ENCODE results near the gene VPS13D. TPM values are rescaled to one million over a fixed set of nuclear protein-coding genes. Genes with fewer than 3 reads are reported as not detected.
A peak's percentile ranks its signal among the peaks of the same experiment; 100 is the strongest.

VPS13D gene
- total and polyA plus RNA-seq, 9 donors: 19.8 to 59.3 (median 41.8) TPM

DNA sequence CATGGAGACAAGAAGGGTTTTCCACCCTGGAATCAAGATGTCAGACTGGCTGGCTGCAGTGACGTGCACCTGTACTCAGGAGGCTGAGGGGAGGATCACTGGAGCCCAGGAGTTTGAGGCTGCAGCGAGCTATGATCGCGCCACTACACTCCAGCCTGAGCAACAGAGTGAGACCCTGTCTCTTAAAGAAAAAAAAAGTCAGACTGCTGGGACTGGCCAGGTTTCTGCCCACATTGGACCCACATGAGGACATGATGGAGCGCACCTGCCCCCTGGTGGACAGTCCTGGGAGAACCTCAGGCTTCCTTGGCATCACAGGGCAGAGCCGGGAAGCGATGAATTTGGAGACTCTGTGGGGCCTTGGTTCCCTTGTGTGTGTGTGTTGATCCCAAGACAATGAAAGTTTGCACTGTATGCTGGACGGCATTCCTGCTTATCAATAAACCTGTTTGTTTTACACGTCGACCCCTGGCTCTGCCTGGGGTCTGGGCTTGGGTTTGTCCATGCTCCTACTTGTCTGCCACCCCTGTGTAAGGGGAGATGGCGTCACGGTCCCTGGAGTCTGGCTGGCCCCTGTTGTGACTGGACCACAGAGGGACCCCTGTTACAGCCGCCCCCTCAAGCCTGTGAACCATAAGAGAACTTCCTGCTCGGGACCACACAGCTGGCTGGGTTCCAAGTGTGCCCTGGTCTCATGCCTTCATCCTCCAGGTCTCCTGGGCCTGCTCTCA, 20.9 kb upstream of the VPS13D start:
- Histone ChIP-seq H3K9me3 (no peaks in the 10 kb centered on the region), H3K27me3 (no peaks in the 10 kb centered on the region), H3K27ac (no peak overlapping the region), H3K36me3 (no peaks in the 10 kb centered on the region), H3K4me3 (no peak overlapping the region), H3K4me1 (ENCODE audit: insufficient read depth) (peaks cover 3% of the 10 kb centered on the region)
- no peak for TF ChIP-seq EP300 (IDR thresholded peaks at IDR 0.05)
- peak; percentile 29 for TF ChIP-seq POLR2A (IDR thresholded peaks at IDR 0.05)
- TF ChIP-seq, protein P1, sequence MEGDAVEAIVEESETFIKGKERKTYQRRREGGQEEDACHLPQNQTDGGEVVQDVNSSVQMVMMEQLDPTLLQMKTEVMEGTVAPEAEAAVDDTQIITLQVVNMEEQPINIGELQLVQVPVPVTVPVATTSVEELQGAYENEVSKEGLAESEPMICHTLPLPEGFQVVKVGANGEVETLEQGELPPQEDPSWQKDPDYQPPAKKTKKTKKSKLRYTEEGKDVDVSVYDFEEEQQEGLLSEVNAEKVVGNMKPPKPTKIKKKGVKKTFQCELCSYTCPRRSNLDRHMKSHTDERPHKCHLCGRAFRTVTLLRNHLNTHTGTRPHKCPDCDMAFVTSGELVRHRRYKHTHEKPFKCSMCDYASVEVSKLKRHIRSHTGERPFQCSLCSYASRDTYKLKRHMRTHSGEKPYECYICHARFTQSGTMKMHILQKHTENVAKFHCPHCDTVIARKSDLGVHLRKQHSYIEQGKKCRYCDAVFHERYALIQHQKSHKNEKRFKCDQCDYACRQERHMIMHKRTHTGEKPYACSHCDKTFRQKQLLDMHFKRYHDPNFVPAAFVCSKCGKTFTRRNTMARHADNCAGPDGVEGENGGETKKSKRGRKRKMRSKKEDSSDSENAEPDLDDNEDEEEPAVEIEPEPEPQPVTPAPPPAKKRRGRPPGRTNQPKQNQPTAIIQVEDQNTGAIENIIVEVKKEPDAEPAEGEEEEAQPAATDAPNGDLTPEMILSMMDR (IDR thresholded peaks at IDR 0.05): peak; percentile 86 to 97 (median 96)
- DNase-seq: peak; percentile 80 to 93 (median 91)
- intact Hi-C loops (cut with DNase I): loop anchor here in 3 of 4 donors (1.0 to 10.0 kb wide), 4 partner anchors 84 to 374 kb away; partner anchors contain the start of gene NPPA (in 1 of the 3)
- 23 to 29% (median 25%) methylated on average over 14 of the region's 14 CpGs for WGBS, 3 donors

DNA sequence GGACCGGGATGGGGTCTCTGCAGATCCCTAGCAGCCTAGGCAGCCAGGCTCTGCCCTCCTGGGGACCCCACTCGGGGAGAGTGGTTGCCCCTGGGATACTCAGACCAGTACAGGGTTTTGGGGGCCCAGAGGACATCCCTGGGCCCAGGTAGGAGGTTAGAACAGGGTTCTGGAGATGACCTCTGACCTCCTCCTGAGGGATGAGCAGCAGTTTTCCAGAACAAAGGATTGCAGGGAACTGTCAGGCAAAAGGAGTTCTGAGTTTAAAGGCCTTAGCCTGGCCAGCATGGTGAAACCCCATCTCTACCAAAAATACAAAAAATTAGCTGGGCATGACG, 20.4 kb upstream of the VPS13D start:
- H3K9me3 ChIP-seq: no peaks in the 10 kb centered on the region
- H3K4me3 ChIP-seq: no peak overlapping the region
- intact Hi-C loops (cut with DNase I): loop anchor here in 3 of 4 donors (2.0 to 10.0 kb wide), 3 partner anchors 85 to 375 kb away; partner anchors contain the start of gene NPPA (in 1 of the 3)
- TF ChIP-seq EP300 (IDR thresholded peaks at IDR 0.05) (no peak), POLR2A (IDR thresholded peaks at IDR 0.05) (no peak)
- TF ChIP-seq, protein P1 (IDR thresholded peaks at IDR 0.05): no peak
- peaks cover 3% of the 10 kb centered on the region for H3K4me1 ChIP-seq (ENCODE audit: insufficient read depth)
- no peak for DNase-seq
- no peaks in the 10 kb centered on the region for H3K36me3 ChIP-seq
- H3K27me3 ChIP-seq: no peaks in the 10 kb centered on the region
- H3K27ac ChIP-seq: no peak overlapping the region
- WGBS, 3 donors: 66 to 78% (median 71%) methylated on average over 3 of the region's 3 CpGs

DNA sequence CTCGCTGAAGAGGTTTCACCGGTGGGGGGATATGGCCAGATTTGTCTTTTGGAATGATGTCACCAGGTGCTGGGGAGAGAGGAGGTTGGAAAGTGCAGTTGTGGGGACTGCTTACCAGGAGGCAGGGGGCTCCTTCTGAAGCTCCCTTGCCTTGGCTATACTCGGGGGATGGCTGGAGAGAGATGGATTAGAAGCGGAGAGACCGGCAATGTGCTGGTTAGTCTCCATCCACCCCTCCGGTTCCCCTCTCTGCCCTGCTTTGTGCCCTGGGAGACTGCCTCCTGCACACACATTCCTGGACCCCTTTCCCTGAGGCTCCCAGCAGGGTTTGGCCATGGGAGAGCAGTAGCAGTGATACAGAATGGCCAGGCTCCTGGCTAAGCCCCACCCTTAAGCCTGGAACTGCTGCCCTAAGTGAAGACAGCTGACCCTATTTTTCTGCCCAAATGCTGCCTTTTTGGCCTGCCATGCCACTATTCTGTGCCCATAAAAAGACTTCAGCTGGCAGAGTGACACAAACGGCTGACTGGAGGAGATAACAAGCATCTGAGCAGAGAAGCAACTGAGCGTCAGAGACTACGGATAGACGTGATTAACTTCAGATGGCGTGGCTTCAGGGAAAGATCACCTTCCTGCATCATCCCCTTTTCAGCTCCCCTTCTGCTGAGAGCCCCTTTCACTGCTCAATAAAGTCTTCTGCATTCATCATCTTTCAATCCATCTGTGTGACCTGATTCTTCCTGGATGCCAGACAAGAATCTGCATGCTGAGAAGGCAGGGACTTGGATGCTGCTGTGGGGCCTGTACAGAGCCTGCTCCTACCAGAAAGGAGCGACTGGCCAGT, 14.5 kb upstream of the VPS13D start:
- no peak overlapping the region for H3K27ac ChIP-seq
- intact Hi-C loops (cut with DNase I): no loop called here
- TF ChIP-seq, protein P1 (IDR thresholded peaks at IDR 0.05): no peak
- TF ChIP-seq EP300 (IDR thresholded peaks at IDR 0.05) (no peak), POLR2A (IDR thresholded peaks at IDR 0.05) (no peak)
- no peaks in the 10 kb centered on the region for H3K36me3 ChIP-seq
- H3K4me1 ChIP-seq (ENCODE audit: insufficient read depth): no peaks in the 10 kb centered on the region
- H3K27me3 ChIP-seq: no peaks in the 10 kb centered on the region
- DNase-seq: no peak
- H3K4me3 ChIP-seq: no peak overlapping the region
- 81 to 88% (median 82%) methylated on average over 12 of the region's 12 CpGs for WGBS, 3 donors
- no peaks in the 10 kb centered on the region for H3K9me3 ChIP-seq

DNA sequence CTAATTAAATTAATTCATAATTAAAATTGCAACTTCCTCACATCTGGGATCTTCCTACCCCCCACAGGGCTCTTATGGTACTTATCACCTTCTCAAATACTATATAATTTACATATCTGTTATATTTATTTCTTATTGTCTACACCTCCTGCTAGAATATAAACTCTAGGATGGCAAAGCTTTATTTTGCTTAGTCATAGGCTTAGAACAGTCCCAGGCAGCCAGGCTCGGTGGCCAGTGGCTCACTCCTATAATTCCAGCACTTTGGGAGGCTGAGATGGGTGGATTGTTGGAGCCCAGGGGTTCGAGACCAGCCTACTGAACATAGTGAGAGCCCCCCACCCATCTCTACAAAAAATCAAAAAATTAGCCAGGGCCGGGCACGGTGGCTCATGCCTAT, 10.0 kb upstream of the VPS13D start:
- TF ChIP-seq EP300 (IDR thresholded peaks at IDR 0.05) (no peak), POLR2A (IDR thresholded peaks at IDR 0.05) (no peak)
- TF ChIP-seq, protein P1 (IDR thresholded peaks at IDR 0.05): no peak
- H3K27ac ChIP-seq: no peak overlapping the region
- WGBS, 3 donors: 88 to 93% (median 93%) methylated on average over 4 of the region's 4 CpGs
- no peak for DNase-seq
- no peaks in the 10 kb centered on the region for H3K36me3 ChIP-seq
- intact Hi-C loops (cut with DNase I): no loop called here
- H3K27me3 ChIP-seq: no peaks in the 10 kb centered on the region
- H3K9me3 ChIP-seq: no peaks in the 10 kb centered on the region
- H3K4me3 ChIP-seq: no peak overlapping the region
- H3K4me1 ChIP-seq (ENCODE audit: insufficient read depth): no peaks in the 10 kb centered on the region

Measured in ovary (tissue), 9 donors.